Right cardiac atrium (tissue), 5 donors: ENCODE measurements around the gene PGM2. TPM values are rescaled to one million over a fixed set of nuclear protein-coding genes. Genes with fewer than 3 reads are reported as not detected.
A peak's percentile ranks its signal among the peaks of the same experiment; 100 is the strongest.
"Not testable (repeated sequence)": the region's sequence is repeated elsewhere in the genome, so short reads cannot be mapped to it uniquely, and the experiment has no call there.

Experiments used
- ATAC-seq, 2 donors: fragments of 200-7000 bp; cut with Tn5 transposase; one replicate each; pipeline versions ENCODE4 v1.8.0 to v1.9.1; 2020; ENCODE audit warnings: moderate library complexity in 2 of 2, mild to moderate bottlenecking in 1 of 2
- DNase-seq, 3 donors: peaks; one replicate each; pipeline ENCODE4 v3.0.0-alpha.2; 2020
- H3K27ac ChIP-seq: one replicate; pipeline ENCODE4 v1.5.1; 2013; ENCODE audit warnings: mild to moderate bottlenecking, low read length, control low read depth, moderate library complexity
- H3K27me3 ChIP-seq: one replicate; pipeline ENCODE4 v1.6.1; 2013; ENCODE audit not compliant: control insufficient read depth, insufficient read depth
- H3K4me1 ChIP-seq: one replicate; pipeline ENCODE4 v1.6.1; 2013; ENCODE audit warnings: low read length; ENCODE audit not compliant: control insufficient read depth, insufficient read depth
- H3K4me3 ChIP-seq: one replicate; pipeline ENCODE4 v1.5.1; 2013; ENCODE audit warnings: low read length, control low read depth
- H3K9me3 ChIP-seq: one replicate; pipeline ENCODE4 v1.6.1; 2013; ENCODE audit warnings: low read length; ENCODE audit not compliant: control insufficient read depth
- WGBS: extraction: QIAGEN DNeasy Blood & Tissue Kit; methylation state at CpG from one replicate; pipeline ENCODE4 v1.1.7; 2013; 5-methylcytosine and 5-hydroxymethylcytosine counted together
- intact Hi-C, 4 donors: fragments of 100-400 bp; cut with DNase I; formaldehyde crosslinking; loops; one replicate each; pipeline versions ENCODE4 v1.11.0 to v1.14.0; 2022 to 2023
- long read RNA-seq, 4 donors: library from polyadenylated mRNA; unstranded; transcript quantifications; one replicate each; pipeline ENCODE4 v2.0.0, GENCODE V29; 2020 to 2021
- polyA plus RNA-seq: library from polyadenylated mRNA; stranded (reverse); fragments of 200-250 nt; gene quantifications from one replicate; pipeline ENCODE4 v1.2.3, GENCODE V29; 2013
- total RNA-seq, 4 donors: library from RNA; stranded (reverse); fragmentation: NEBNext Ultra II Directional; extraction: Animal tissue kit (Norgen Biotek cat#: 25700); gene quantifications; one replicate each; pipeline ENCODE4 v1.2.1, GENCODE V29; 2021
- donor health status: healthy with polysubstance abuse.
- donor health status: DM: no; HTN: yes; CAD: no.
- donor health status: DM: no; HTN: no; CAD: no.
- donor health status: DM: no; HTN: yes; CAD: no; lungs with severe emphysema.
- donor health status: DM: yes; HTN: yes; CAD: no.

PGM2 gene
- total RNA-seq = 10 to 100 TPM in 2 of 4 donors, 1 to 10 TPM in 2; 8.9 to 14.7 (median 10.7) TPM
- 4.3 TPM for polyA plus RNA-seq
- long read RNA-seq, donor 1, transcript PGM2-201 (14 exons, 3,264 nt) = major isoform, 8 of 12 reads
- long read RNA-seq, donor 1, partial matches to known transcripts = 2 of 12 reads
- long read RNA-seq, donor 1, other reads (novel, unspliced or antisense) = 2 of 12 reads
- long read RNA-seq, donor 2, partial matches to known transcripts = 0 of 5 reads
- long read RNA-seq, donor 2, other reads (novel, unspliced or antisense) = 3 of 5 reads
- long read RNA-seq, donor 3, transcript PGM2-201 (14 exons, 3,264 nt) = major isoform, 35 of 48 reads
- long read RNA-seq, donor 3, partial matches to known transcripts = 6 of 48 reads
- long read RNA-seq, donor 3, other reads (novel, unspliced or antisense) = 7 of 48 reads
- long read RNA-seq, donor 4, transcript PGM2-201 (14 exons, 3,264 nt) = major isoform, 6 of 8 reads
- long read RNA-seq, donor 4, partial matches to known transcripts = 1 of 8 reads
- long read RNA-seq, donor 4, other reads (novel, unspliced or antisense) = 1 of 8 reads

DNA sequence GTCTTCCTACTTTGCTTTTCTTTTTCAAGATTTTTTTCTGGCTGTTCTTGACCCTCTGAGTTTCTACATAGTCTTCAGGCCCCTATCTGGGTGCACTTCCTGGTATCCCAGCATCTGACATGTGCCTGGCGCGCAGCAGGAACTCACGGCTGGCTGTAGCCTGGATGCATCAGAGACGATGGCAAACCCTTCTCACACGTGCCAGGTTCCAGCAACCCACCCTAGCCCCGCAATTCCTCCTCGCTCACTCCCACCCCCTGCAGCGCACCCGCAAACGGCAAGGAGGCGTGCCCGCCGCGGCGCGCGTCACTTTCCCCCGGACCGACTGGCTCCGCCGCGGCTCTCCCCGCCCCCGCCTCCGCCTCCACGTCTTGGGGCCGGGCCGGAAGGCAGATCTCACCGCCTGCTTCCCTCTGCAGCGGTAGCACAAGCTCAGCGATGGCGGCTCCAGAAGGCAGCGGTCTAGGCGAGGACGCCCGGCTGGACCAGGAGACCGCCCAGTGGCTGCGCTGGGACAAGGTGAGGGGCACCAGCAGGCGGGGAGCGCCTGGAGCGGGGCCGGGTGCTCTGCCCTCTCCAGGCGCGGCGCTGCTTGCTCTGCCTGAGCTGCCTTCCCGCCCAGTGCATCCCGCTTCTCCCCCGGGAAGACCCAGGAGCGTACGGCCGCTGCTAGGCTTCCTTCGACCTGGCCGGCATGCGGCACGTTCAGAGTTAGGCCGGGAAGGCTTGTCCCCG lies at the start of gene PGM2:
TSS of gene PGM2 (plus strand) at position 392 of the 735 bp plus-strand sequence. CDS start at position 439, 47 bp downstream.
- intact Hi-C loops = loop anchor here in 2 of 4 donors (5.0 to 10.0 kb wide), 2 partner anchors 58 to 151 kb away; no protein-coding TSS in a partner anchor

DNA sequence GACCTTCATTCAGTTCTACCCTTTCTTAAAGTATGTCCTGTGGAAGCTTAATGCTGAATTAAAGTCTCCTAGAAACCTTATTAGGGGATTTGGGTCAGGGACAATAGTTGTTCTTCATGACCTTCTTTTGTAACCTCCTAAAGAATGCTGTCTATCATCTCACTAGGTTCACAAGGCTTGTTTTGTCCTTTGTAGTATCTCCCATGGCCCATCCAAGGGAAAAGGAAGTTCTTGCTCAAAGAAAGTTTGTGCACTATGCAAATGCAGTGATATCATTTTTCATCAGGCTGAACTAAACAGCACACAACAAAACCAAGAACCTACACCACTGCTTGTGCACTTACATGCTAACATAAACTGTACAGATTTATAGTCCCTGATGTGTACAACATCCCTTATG lies 46.6 kb upstream of the PGM2 start:
- H3K4me3 ChIP-seq = no peak overlapping the region
- H3K4me1 ChIP-seq = no peaks in the 10 kb centered on the region
- ATAC-seq (no peak), DNase-seq (no peak)
- H3K27ac ChIP-seq = no peak overlapping the region
- H3K9me3 ChIP-seq = no peaks in the 10 kb centered on the region
- intact Hi-C loops = no loop called here
- no peaks in the 10 kb centered on the region for H3K27me3 ChIP-seq

More for the DNA sequence above, at the start of gene PGM2:
- Histone ChIP-seq H3K4me3 (peak within 1 kb of the TSS; percentile 56), H3K27me3 (no peaks in the 10 kb centered on the region), H3K27ac (peak within 1 kb of the TSS; percentile 46), H3K9me3 (no peaks in the 10 kb centered on the region), H3K4me1 (peaks cover 2% of the 10 kb centered on the region)
- peak; percentile 91 to 97 (median 95) for DNase-seq
- under 1% methylated on average over 57 of the region's 57 CpGs for WGBS
- ATAC-seq = peak; percentile 98 to 99

DNA sequence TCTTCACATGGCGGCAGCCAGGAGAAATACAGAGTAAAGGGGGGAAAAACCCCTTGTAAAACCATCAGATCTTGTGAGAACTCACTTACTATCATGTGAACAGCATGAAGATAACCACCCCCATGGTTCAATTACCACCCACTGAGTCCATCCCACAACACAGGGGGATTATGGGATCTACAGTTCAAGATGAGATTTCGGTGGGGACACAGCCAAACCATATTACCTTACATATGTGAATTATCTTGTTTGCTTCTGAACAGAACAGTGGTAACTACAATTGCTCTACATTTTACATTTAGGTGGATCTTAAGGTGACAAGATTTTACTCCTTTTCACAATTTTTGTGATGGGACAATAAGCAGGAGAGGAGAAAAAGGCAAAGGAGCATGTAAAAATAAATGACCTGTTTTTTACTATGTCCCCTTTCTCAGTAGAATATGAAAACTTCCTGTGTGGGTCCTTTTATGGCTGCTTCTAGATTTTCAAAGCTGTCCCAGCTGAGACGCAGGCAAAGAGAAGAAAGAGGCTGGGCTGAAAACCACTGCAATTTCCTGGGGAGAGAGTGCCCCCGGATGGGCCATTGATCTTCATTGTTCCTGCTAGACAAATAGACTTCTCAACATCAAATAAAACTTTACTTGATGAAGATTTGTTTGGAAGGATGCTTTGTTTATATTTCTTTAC lies 45.9 kb upstream of the PGM2 start:
- no peaks in the 10 kb centered on the region for H3K9me3 ChIP-seq
- no peaks in the 10 kb centered on the region for H3K4me1 ChIP-seq
- H3K27me3 ChIP-seq = no peaks in the 10 kb centered on the region
- intact Hi-C loops = no loop called here
- DNase-seq = peak in 2 of 3 donors; percentile 39 to 57
- no peak overlapping the region for H3K4me3 ChIP-seq
- 56% methylated on average over 4 of the region's 4 CpGs for WGBS
- ATAC-seq = no peak
- H3K27ac ChIP-seq = no peak overlapping the region

DNA sequence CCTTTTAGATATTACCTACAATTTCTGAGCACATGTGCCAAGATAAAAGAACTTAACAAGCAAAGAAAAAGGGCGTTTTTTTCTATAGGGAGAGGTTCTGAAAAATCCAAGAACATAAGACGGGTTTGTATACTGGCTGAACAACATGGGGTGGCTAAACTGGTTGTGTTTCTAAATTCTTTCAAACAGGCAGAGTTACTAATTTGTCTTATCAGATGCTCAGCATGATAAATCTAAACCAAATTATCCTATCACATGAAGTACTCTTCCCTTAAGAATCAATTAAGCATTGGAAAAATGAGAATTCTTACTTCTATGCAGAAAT lies 45.4 kb upstream of the PGM2 start:
- ATAC-seq = no peak
- H3K4me3 ChIP-seq = no peak overlapping the region
- 76% methylated on average over 2 of the region's 2 CpGs for WGBS
- H3K27me3 ChIP-seq = no peaks in the 10 kb centered on the region
- intact Hi-C loops = no loop called here
- no peaks in the 10 kb centered on the region for H3K9me3 ChIP-seq
- DNase-seq = no peak
- H3K27ac ChIP-seq = no peak overlapping the region
- H3K4me1 ChIP-seq = no peaks in the 10 kb centered on the region

- 54% methylated on average over 2 of the region's 2 CpGs for WGBS
- DNase-seq, H3K9me3 ChIP-seq, H3K27me3 ChIP-seq, H3K27ac ChIP-seq, ATAC-seq, intact Hi-C loops, H3K4me3 ChIP-seq, H3K4me1 ChIP-seq: not testable (repeated sequence)
These were observed 40.2 kb upstream of the PGM2 start for GRCh38 chr4:37786267-37786666.

GRCh38 chr4:37787883-37788460 lies 38.5 kb upstream of the PGM2 start:
- H3K9me3 ChIP-seq, intact Hi-C loops: not testable (repeated sequence)
- 88% methylated on average over 3 of the region's 3 CpGs for WGBS

GRCh38 chr4:37788819-37789218 lies 37.7 kb upstream of the PGM2 start:
- Histone ChIP-seq H3K27ac (no peak overlapping the region), H3K27me3 (no peaks in the 10 kb centered on the region), H3K9me3 (no peaks in the 10 kb centered on the region), H3K4me3 (no peak overlapping the region), H3K4me1 (no peaks in the 10 kb centered on the region)
- WGBS = 78% methylated on average over 4 of the region's 4 CpGs
- ATAC-seq (no peak), DNase-seq (no peak)
- intact Hi-C loops = no loop called here

More at GRCh38 chr4:37787883-37788460, 38.5 kb upstream of the PGM2 start:
- H3K27me3 ChIP-seq, ATAC-seq, H3K27ac ChIP-seq, H3K4me1 ChIP-seq, DNase-seq, H3K4me3 ChIP-seq: not testable (repeated sequence)

- no peaks in the 10 kb centered on the region for H3K9me3 ChIP-seq
- DNase-seq = no peak
- 75% methylated on average over 1 of the region's 1 CpG for WGBS
- no peak overlapping the region for H3K4me3 ChIP-seq
- no peak for ATAC-seq
- no peaks in the 10 kb centered on the region for H3K4me1 ChIP-seq
- no peaks in the 10 kb centered on the region for H3K27me3 ChIP-seq
- intact Hi-C loops = loop anchor here (2.0 to 10.0 kb wide), 4 partner anchors 189 to 337 kb away; a partner anchor contains a TSS
- H3K27ac ChIP-seq = no peak overlapping the region
These were observed 34.2 kb upstream of the PGM2 start for GRCh38 chr4:37792241-37792640.

DNA sequence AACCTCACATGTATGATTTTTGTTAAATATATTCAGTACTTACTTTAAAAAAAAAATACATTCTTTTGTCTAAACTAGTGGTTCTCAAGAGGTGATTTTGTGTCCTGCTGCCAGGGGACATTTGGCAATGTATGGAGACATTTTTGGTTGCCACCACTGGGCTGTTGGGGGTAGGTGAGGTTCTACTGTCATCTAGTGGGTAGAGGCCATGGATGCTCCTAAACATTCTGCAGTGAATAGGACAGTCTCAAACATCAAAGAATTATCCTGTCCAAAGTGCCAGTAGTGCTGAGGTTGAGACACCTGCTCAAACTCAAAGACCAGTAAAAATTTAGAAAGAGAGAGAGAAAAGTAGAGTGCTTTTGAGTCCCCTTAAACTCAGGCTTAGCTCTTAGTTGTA lies 32.9 kb upstream of the PGM2 start:
- H3K4me3 ChIP-seq = no peak overlapping the region
- no peaks in the 10 kb centered on the region for H3K27me3 ChIP-seq
- DNase-seq (no peak), ATAC-seq (peak; percentile 74 to 84)
- H3K27ac ChIP-seq = no peak overlapping the region
- intact Hi-C loops = loop anchor here (2.0 to 10.0 kb wide), 4 partner anchors 191 to 339 kb away; a partner anchor contains a TSS
- no peaks in the 10 kb centered on the region for H3K9me3 ChIP-seq
- H3K4me1 ChIP-seq = no peaks in the 10 kb centered on the region

- whole genome bisulfite sequencing = 67% methylated on average over 2 of the region's 2 CpGs
- H3K4me1 ChIP-seq = no peaks in the 10 kb centered on the region
- H3K27ac ChIP-seq = no peak overlapping the region
- H3K27me3 ChIP-seq = no peaks in the 10 kb centered on the region
- ATAC-seq (no peak), DNase-seq (no peak)
- H3K4me3 ChIP-seq = no peak overlapping the region
- intact Hi-C loops = loop anchor here in 2 of 4 donors (5.0 to 10.0 kb wide), 2 partner anchors 192 to 339 kb away; a partner anchor contains a TSS
- H3K9me3 ChIP-seq = no peaks in the 10 kb centered on the region
These were observed 32.4 kb upstream of the PGM2 start for GRCh38 chr4:37794056-37794455.
